ACC112 (cell line): Measurements from ENCODE around the gene TMEM117.

Experiments
- H2AFZ ChIP-seq: fragments of 200-600 bp; sonication (generic); one replicate; pipeline ENCODE4 v1.6.0; 2017; ENCODE audit warnings: antibody characterized with exemption, low read length; ENCODE audit not compliant: unreplicated experiment
- H3K27ac ChIP-seq: fragments of 200-600 bp; sonication (generic); 2 replicates; pipeline ENCODE4 v1.5.1; 2014; ENCODE audit warnings: low read depth, mild to moderate bottlenecking, antibody characterized with exemption, low read length, moderate library complexity
- H3K27me3 ChIP-seq: fragments of 200-600 bp; sonication (generic); 2 replicates; pipeline ENCODE4 v1.6.1; 2014; ENCODE audit warnings: mild to moderate bottlenecking, antibody characterized with exemption, low read length, moderate library complexity, mixed read lengths; ENCODE audit not compliant: insufficient read depth
- H3K36me3 ChIP-seq: fragments of 200-600 bp; sonication (generic); 2 replicates; pipeline ENCODE4 v1.6.1; 2016; ENCODE audit warnings: mild to moderate bottlenecking, antibody characterized with exemption, low read length, moderate library complexity, mixed read lengths; ENCODE audit not compliant: insufficient read depth
- H3K4me1 ChIP-seq: fragments of 200-600 bp; sonication (generic); one replicate; pipeline ENCODE4 v1.6.1; 2016; ENCODE audit warnings: low read length, mixed read lengths; ENCODE audit not compliant: insufficient read depth, unreplicated experiment, control insufficient read depth
- H3K4me3 ChIP-seq: fragments of 200-600 bp; sonication (generic); 2 replicates; pipeline ENCODE4 v1.5.1; 2014; ENCODE audit warnings: mild to moderate bottlenecking, low read depth, low read length
- H3K79me2 ChIP-seq: fragments of 200-600 bp; sonication (generic); one replicate; pipeline ENCODE4 v1.6.0; 2016; ENCODE audit warnings: low read length; ENCODE audit not compliant: control insufficient read depth, unreplicated experiment, insufficient read depth

The TMEM117 gene

DNA sequence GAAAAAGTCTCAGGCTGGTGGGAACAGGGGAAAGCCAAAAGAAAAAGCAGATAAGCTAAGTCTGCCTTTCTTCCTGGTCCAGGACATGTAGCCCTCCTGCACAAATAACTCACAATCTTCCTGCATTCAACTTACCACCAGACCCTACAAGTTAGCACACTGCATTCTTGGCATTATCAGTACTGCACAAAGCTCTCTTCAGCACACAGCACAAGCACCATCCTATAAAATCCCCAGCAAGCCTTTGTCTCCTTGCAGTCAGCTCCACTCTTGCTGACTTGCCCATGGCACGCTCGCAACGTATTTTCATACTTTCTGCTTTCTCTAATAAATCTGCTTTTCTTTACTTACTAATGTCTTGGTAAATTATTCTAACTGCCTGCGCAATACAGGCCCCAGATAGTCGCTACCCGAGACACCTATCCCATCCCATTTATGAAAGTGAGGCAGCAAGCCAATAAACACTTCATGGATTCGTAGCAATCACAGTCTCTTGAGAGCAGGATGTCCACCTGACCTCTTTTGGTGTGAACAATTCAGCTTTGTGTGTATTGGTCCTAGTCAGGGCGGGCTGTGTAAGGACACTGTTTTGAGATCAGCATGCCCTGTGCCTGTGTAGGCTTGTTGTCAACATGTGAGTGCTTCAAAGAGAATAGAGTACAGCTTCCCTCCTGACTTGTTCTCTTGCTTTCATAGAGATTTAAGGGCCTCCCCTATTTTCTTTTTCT, 49.0 kb downstream of the TMEM117 start:
- H3K36me3 ChIP-seq: no peaks in the 10 kb centered on the region
- H3K4me1 ChIP-seq: no peaks in the 10 kb centered on the region
- no peak overlapping the region for H2AFZ ChIP-seq
- H3K4me3 ChIP-seq: no peak overlapping the region
- no peaks in the 10 kb centered on the region for H3K79me2 ChIP-seq
- H3K27ac ChIP-seq: no peak overlapping the region
- no peaks in the 10 kb centered on the region for H3K27me3 ChIP-seq

GRCh38 chr12:43887397-43887796, 51.5 kb downstream of the TMEM117 start:
- H3K36me3 ChIP-seq: no peaks in the 10 kb centered on the region
- H3K79me2 ChIP-seq: no peaks in the 10 kb centered on the region
- no peak overlapping the region for H3K27ac ChIP-seq
- no peaks in the 10 kb centered on the region for H3K4me1 ChIP-seq
- H3K27me3 ChIP-seq: no peaks in the 10 kb centered on the region
- H3K4me3 ChIP-seq: no peak overlapping the region
- no peak overlapping the region for H2AFZ ChIP-seq

DNA sequence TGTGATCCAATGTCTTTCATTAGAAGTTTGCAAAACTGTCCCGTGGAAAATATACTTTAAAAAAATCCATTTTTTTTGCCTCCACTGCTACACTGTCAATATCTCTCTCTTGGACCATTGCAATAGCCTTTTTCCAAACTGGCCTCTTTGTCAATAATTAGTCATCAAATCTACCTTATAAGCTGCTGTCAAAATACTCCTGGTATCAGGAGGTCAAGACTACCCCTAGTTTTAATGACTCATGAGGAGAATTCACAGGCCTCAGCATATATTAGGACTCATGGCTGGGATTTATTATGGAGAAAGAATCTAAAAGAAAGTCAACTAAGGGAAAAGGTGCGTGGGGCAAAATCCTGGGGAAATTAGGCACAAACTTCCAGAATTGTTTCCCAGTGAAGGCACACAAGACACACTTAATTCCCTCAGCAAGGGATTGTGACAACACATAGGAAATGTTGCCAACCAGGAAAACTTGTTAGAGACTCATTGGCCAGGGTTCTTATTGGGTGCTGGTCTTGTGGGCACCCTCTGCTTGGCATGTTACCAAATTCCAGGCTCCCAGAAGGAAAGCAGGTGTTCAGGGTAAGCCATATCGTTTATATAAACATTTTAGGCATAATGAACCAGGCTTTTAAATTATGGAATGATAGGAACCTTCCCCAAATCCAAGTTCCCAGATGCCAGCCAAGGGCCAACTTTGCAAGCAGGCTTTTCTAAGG, 56.1 kb downstream of the TMEM117 start:
- no peak overlapping the region for H3K4me3 ChIP-seq
- H3K27ac ChIP-seq: no peak overlapping the region
- H3K4me1 ChIP-seq: no peaks in the 10 kb centered on the region
- no peaks in the 10 kb centered on the region for H3K27me3 ChIP-seq
- no peaks in the 10 kb centered on the region for H3K36me3 ChIP-seq
- H2AFZ ChIP-seq: no peak overlapping the region
- no peaks in the 10 kb centered on the region for H3K79me2 ChIP-seq

- Histone ChIP-seq H3K36me3 (no peaks in the 10 kb centered on the region), H2AFZ (no peak overlapping the region), H3K4me3 (no peak overlapping the region), H3K27ac (no peak overlapping the region), H3K27me3 (no peaks in the 10 kb centered on the region), H3K4me1 (no peaks in the 10 kb centered on the region), H3K79me2 (no peaks in the 10 kb centered on the region)
Observed at GRCh38 chr12:43893670-43894069, 57.8 kb downstream of the TMEM117 start.

- no peak overlapping the region for H3K4me3 ChIP-seq
- no peak overlapping the region for H2AFZ ChIP-seq
- no peaks in the 10 kb centered on the region for H3K27me3 ChIP-seq
- no peaks in the 10 kb centered on the region for H3K36me3 ChIP-seq
- H3K27ac ChIP-seq: no peak overlapping the region
- H3K79me2 ChIP-seq: no peaks in the 10 kb centered on the region
- H3K4me1 ChIP-seq: no peaks in the 10 kb centered on the region
Observed at GRCh38 chr12:43895580-43896206, 59.8 kb downstream of the TMEM117 start.

GRCh38 chr12:43896496-43896895, 60.6 kb downstream of the TMEM117 start:
- no peak overlapping the region for H3K27ac ChIP-seq
- no peaks in the 10 kb centered on the region for H3K4me1 ChIP-seq
- no peaks in the 10 kb centered on the region for H3K27me3 ChIP-seq
- H3K36me3 ChIP-seq: no peaks in the 10 kb centered on the region
- no peak overlapping the region for H2AFZ ChIP-seq
- H3K4me3 ChIP-seq: no peak overlapping the region
- no peaks in the 10 kb centered on the region for H3K79me2 ChIP-seq

GRCh38 chr12:43898474-43898873, 62.6 kb downstream of the TMEM117 start:
- Histone ChIP-seq H3K4me3 (no peak overlapping the region), H3K27me3 (no peaks in the 10 kb centered on the region), H3K36me3 (no peaks in the 10 kb centered on the region), H2AFZ (no peak overlapping the region), H3K27ac (no peak overlapping the region), H3K4me1 (no peaks in the 10 kb centered on the region), H3K79me2 (no peaks in the 10 kb centered on the region)

GRCh38 chr12:43899574-43899973, 63.7 kb downstream of the TMEM117 start:
- no peaks in the 10 kb centered on the region for H3K27me3 ChIP-seq
- H3K4me1 ChIP-seq: no peaks in the 10 kb centered on the region
- H2AFZ ChIP-seq: no peak overlapping the region
- no peaks in the 10 kb centered on the region for H3K79me2 ChIP-seq
- no peaks in the 10 kb centered on the region for H3K36me3 ChIP-seq
- H3K4me3 ChIP-seq: no peak overlapping the region
- no peak overlapping the region for H3K27ac ChIP-seq

DNA sequence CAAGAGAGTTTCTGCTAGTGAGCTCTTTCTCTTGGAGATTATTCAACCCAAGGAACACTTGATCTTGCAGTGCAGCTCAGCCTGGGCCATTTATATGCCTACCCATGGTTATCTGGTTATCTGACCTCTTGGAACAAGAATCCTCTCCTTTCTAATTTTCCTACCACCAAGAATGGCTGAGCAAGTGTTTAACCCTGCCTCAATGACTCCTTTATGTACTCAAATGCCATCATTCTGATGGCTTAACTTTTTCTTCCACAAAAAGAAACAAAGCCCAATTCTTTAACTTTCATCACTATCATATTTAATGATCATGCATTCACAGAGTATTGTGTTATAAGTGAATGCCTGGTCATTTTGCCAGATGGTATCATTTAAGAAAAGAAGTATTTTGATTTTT, 67.8 kb downstream of the TMEM117 start:
- H3K79me2 ChIP-seq: no peaks in the 10 kb centered on the region
- no peak overlapping the region for H3K4me3 ChIP-seq
- no peaks in the 10 kb centered on the region for H3K4me1 ChIP-seq
- H3K36me3 ChIP-seq: no peaks in the 10 kb centered on the region
- H3K27ac ChIP-seq: no peak overlapping the region
- H2AFZ ChIP-seq: no peak overlapping the region
- H3K27me3 ChIP-seq: no peaks in the 10 kb centered on the region

GRCh38 chr12:43912859-43913258, 77.0 kb downstream of the TMEM117 start:
- H3K27me3 ChIP-seq: no peaks in the 10 kb centered on the region
- H3K27ac ChIP-seq: no peak overlapping the region
- no peaks in the 10 kb centered on the region for H3K36me3 ChIP-seq
- H2AFZ ChIP-seq: no peak overlapping the region
- H3K79me2 ChIP-seq: no peaks in the 10 kb centered on the region
- no peak overlapping the region for H3K4me3 ChIP-seq
- H3K4me1 ChIP-seq: no peaks in the 10 kb centered on the region

DNA sequence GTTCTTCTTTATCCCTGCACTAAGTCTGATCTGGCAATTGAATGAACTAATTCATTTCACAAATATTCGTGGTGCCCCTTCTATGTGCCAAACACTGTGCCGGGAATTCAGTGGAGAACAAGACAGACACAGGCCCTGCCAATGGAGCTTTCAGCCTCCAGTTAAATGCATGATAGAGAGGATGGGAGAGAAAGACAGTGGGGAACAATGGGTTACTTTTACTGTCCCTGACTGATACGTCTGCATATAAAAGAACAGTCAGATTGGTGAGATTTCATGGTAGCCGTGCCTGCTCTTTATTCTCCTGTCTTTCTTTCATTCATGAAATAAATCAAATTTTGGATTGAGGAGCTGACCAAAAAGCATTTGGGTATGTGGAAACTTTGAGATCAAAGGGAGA, 78.5 kb downstream of the TMEM117 start:
- H2AFZ ChIP-seq: no peak overlapping the region
- H3K27me3 ChIP-seq: no peaks in the 10 kb centered on the region
- H3K36me3 ChIP-seq: no peaks in the 10 kb centered on the region
- no peaks in the 10 kb centered on the region for H3K79me2 ChIP-seq
- no peaks in the 10 kb centered on the region for H3K4me1 ChIP-seq
- no peak overlapping the region for H3K27ac ChIP-seq
- H3K4me3 ChIP-seq: no peak overlapping the region
